Spleen (tissue), 11 donors: ENCODE data around the gene THNSL1. TPM values are rescaled to one million over a fixed set of nuclear protein-coding genes. Genes with fewer than 3 reads are reported as not detected.
A peak's percentile ranks its signal among the peaks of the same experiment; 100 is the strongest.

Source experiments
- DNase-seq: peaks from one replicate; pipeline ENCODE4 v3.0.0-alpha.2; 2020
- H3K27ac ChIP-seq, 8 donors: fragments of 200-600 bp; sonication (generic) in 7 of 8; 1 replicate in 4 of 8; 2 replicates in 4 of 8; pipeline versions ENCODE4 v1.5.0 to v1.8.0; 2016 to 2021; ENCODE audit warnings: inconsistent platforms in 4 of 8, mild to moderate bottlenecking in 4 of 8, moderate library complexity in 1 of 8
- H3K27me3 ChIP-seq, 7 donors: fragments of 200-600 bp; sonication (generic) in 6 of 7; replicated peaks in 1 of 7; 1 replicate in 4 of 7; 2 replicates in 3 of 7; pipeline versions ENCODE4 v1.5.0 to v1.8.0; 2016 to 2021; ENCODE audit warnings: inconsistent platforms in 3 of 7, mild to moderate bottlenecking in 1 of 7
- H3K36me3 ChIP-seq, 6 donors: fragments of 200-600 bp; sonication (generic) in 5 of 6; 1 replicate in 4 of 6; 2 replicates in 2 of 6; pipeline versions ENCODE4 v1.5.0 to v1.8.0; 2016 to 2021; ENCODE audit warnings: inconsistent platforms in 2 of 6
- H3K4me1 ChIP-seq, 6 donors: fragments of 200-600 bp; sonication (generic) in 5 of 6; 1 replicate in 3 of 6; 2 replicates in 3 of 6; pipeline versions ENCODE4 v1.5.0 to v1.8.0; 2016 to 2021; ENCODE audit warnings: inconsistent platforms in 3 of 6
- H3K4me3 ChIP-seq, 8 donors: fragments of 200-600 bp; sonication (generic) in 7 of 8; 1 replicate in 4 of 8; 2 replicates in 4 of 8; pipeline versions ENCODE4 v1.5.0 to v1.8.0; 2016 to 2021; ENCODE audit warnings: inconsistent platforms in 4 of 8, mild to moderate bottlenecking in 4 of 8, moderate library complexity in 2 of 8
- H3K9me3 ChIP-seq, 8 donors: fragments of 200-600 bp; sonication (generic) in 7 of 8; 1 replicate in 4 of 8; 2 replicates in 4 of 8; pipeline versions ENCODE4 v1.5.0 to v1.8.0; 2016 to 2021; ENCODE audit warnings: inconsistent platforms in 4 of 8
- POLR2A ChIP-seq, 3 donors: fragments of 450-650 bp; IDR thresholded peaks; one replicate each; pipeline ENCODE4 v1.5.1; 2017; ENCODE audit warnings: antibody characterized with exemption in 3 of 3, mild to moderate bottlenecking in 1 of 3
- POLR2AphosphoS5 ChIP-seq, 3 donors: sonication (generic); formaldehyde crosslinking; IDR thresholded peaks; one replicate each; pipeline ENCODE4 v1.5.1; 2017; ENCODE audit warnings: antibody characterized with exemption in 3 of 3
- WGBS, 5 donors: extraction: QIAGEN DNeasy Blood & Tissue Kit in 3 of 5; methylation state at CpG; one replicate each; pipeline versions ENCODE4 v1.1.5 to v1.1.7; 2013 to 2018; 5-methylcytosine and 5-hydroxymethylcytosine counted together
- intact Hi-C: fragments of 100-400 bp; cut with DNase I; formaldehyde crosslinking; loops from one replicate; pipeline ENCODE4 v1.15.0; 2023; ENCODE audit warnings: low total_unique reads
- polyA plus RNA-seq, 3 donors: library from polyadenylated mRNA; stranded (reverse); fragments of 200-250 nt; gene quantifications; one replicate each; pipeline ENCODE4 v1.2.1, GENCODE V29; 2013
- total RNA-seq, 7 donors: library from RNA; depleted of rRNA in 3 of 7; stranded (reverse); fragments of >200 nt in 3 of 7; fragmentation: NEBNext Ultra II Directional in 4 of 7; extraction: Animal tissue kit (Norgen Biotek cat#: 25700) in 4 of 7; gene quantifications; one replicate each; pipeline versions ENCODE4 v1.1.0 to v1.2.1, GENCODE V29; 2016 to 2021
- TF ChIP-seq, protein P1 (sequence below), 11 experiments: fragments of 200-600 bp in 7 of 11; fragments of 450-650 bp in 4 of 11; sonication (generic) in 4 of 11; IDR thresholded peaks in 8 of 11; conservative IDR thresholded peaks in 3 of 11; 1 replicate in 7 of 11; 2 replicates in 4 of 11; pipeline versions ENCODE4 v1.4.0 to v1.8.0; 2016 to 2021; ENCODE audit warnings: antibody characterized with exemption in 11 of 11, inconsistent platforms in 4 of 11, mild to moderate bottlenecking in 1 of 11
- donor health status: healthy with polysubstance abuse.
- donor health status: DM: no; HTN: no; CAD: no; lungs with moderate emphysema.
- donor health status: DM: no; HTN: no; CAD: no.
- donor health status: Bipolar disorder and iron deficiency.
- donor health status: healthy.
- donor health status: DM: no; HTN: no; CAD: no.
- donor health status: DM: yes; HTN: yes; CAD: no.

THNSL1 gene
- total and polyA plus RNA-seq, 10 donors = 1.5 to 4.3 (median 2.8) TPM

GRCh38 chr10:25023278-25023677 is 6.9 kb downstream of the THNSL1 start:
- Histone ChIP-seq H3K27ac (peak overlapping the region in 3 of 8 donors; percentile 30 to 38 (median 35)), H3K4me3 (no peak overlapping the region), H3K36me3 (no peaks in the 10 kb centered on the region), H3K9me3 (no peaks in the 10 kb centered on the region), H3K27me3 (no peaks in the 10 kb centered on the region), H3K4me1 (peaks cover 0 to 16% (median 5%) of the 10 kb centered on the region in 6 donors)
- no peak for DNase-seq
- 25 to 50% (median 33%) methylated on average over 3 of the region's 3 CpGs for WGBS, 5 donors
- intact Hi-C loops = no loop called here
- TF ChIP-seq POLR2A (IDR thresholded peaks at IDR 0.05) (no peak), POLR2AphosphoS5 (IDR thresholded peaks at IDR 0.05) (no peak)
- TF ChIP-seq, protein P1, sequence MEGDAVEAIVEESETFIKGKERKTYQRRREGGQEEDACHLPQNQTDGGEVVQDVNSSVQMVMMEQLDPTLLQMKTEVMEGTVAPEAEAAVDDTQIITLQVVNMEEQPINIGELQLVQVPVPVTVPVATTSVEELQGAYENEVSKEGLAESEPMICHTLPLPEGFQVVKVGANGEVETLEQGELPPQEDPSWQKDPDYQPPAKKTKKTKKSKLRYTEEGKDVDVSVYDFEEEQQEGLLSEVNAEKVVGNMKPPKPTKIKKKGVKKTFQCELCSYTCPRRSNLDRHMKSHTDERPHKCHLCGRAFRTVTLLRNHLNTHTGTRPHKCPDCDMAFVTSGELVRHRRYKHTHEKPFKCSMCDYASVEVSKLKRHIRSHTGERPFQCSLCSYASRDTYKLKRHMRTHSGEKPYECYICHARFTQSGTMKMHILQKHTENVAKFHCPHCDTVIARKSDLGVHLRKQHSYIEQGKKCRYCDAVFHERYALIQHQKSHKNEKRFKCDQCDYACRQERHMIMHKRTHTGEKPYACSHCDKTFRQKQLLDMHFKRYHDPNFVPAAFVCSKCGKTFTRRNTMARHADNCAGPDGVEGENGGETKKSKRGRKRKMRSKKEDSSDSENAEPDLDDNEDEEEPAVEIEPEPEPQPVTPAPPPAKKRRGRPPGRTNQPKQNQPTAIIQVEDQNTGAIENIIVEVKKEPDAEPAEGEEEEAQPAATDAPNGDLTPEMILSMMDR (IDR thresholded peaks at IDR 0.05 in 8 of 11, conservative IDR thresholded peaks at IDR 0.05 in 3 of 11) = no peak

DNA sequence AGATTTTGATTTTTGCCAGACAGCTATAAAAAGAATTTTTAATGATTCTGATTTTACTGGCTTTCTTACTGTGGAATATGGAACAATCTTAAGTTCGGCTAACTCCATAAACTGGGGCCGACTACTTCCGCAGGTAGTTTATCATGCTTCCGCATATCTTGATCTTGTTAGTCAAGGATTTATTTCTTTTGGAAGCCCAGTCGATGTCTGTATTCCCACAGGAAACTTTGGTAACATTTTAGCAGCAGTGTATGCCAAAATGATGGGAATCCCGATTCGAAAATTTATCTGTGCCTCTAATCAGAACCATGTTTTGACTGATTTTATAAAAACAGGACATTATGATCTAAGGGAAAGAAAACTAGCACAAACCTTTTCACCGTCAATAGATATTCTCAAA is 8.1 kb downstream of the THNSL1 start:
- no peak overlapping the region for H3K4me3 ChIP-seq
- no peak for DNase-seq
- H3K27me3 ChIP-seq = no peaks in the 10 kb centered on the region
- no peaks in the 10 kb centered on the region for H3K9me3 ChIP-seq
- no peak overlapping the region for H3K27ac ChIP-seq
- H3K4me1 ChIP-seq = peaks cover 0 to 16% (median 4%) of the 10 kb centered on the region in 6 donors
- intact Hi-C loops = no loop called here
- 90 to 95% (median 92%) methylated on average over 8 of the region's 8 CpGs for WGBS, 5 donors
- no peaks in the 10 kb centered on the region for H3K36me3 ChIP-seq
- TF ChIP-seq, protein P1 (IDR thresholded peaks at IDR 0.05 in 8 of 11, conservative IDR thresholded peaks at IDR 0.05 in 3 of 11) = no peak
- TF ChIP-seq POLR2A (IDR thresholded peaks at IDR 0.05) (no peak), POLR2AphosphoS5 (IDR thresholded peaks at IDR 0.05) (no peak)

DNA sequence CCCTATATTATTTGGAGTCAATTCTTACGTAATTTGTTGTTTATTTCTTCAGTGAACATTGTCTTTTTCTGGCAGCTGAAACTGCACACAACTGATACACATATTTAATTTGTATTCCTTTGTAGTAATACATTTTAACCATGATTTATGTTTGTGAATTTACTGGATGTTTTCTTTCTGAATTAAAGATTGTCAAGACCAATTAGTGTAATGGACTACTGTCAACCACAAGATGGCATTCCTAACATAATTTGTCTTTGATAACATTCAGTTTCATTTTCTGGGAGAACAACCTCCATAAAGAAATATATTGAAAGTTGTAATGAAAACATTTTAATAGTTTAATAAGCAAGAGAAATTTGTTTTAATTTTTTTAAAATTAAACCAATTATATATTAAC is 10.1 kb downstream of the THNSL1 start:
- H3K9me3 ChIP-seq = peaks cover 0 to 11% (median 0%) of the 10 kb centered on the region in 8 donors
- TF ChIP-seq, protein P1 (IDR thresholded peaks at IDR 0.05 in 8 of 11, conservative IDR thresholded peaks at IDR 0.05 in 3 of 11) = peak in 2 of 11 experiments; percentile 25 to 26
- no peak for TF ChIP-seq POLR2AphosphoS5 (IDR thresholded peaks at IDR 0.05)
- no peaks in the 10 kb centered on the region for H3K36me3 ChIP-seq
- 75 to 90% (median 83%) methylated on average over 1 of the region's 1 CpG for WGBS, 5 donors
- intact Hi-C loops = no loop called here
- DNase-seq = no peak
- H3K27me3 ChIP-seq = no peaks in the 10 kb centered on the region
- H3K27ac ChIP-seq = no peak overlapping the region
- H3K4me3 ChIP-seq = no peak overlapping the region
- H3K4me1 ChIP-seq = peaks cover 0 to 16% (median 4%) of the 10 kb centered on the region in 6 donors

DNA sequence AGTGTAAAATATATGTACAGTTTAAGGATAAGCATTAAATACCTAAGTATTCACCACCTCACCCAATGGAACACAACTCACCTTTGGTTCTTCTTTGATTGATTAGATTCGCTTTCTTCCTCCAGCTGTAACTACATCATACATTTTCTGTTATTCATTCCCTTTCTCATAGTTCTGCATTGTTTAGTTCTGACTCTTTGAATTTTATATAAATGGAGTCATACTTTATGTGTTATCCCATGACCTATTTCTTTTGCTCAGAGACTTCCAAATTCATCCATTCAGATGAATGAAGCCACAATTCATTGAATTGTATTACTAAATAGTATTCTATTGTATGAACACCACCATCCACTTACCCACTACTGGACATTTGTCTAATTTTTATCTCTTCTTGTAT is 12.3 kb downstream of the THNSL1 start:
- intact Hi-C loops = no loop called here
- 90 to 98% (median 96%) methylated on average over 1 of the region's 1 CpG for WGBS, 5 donors
- no peak for DNase-seq
- TF ChIP-seq POLR2A (IDR thresholded peaks at IDR 0.05) = no peak
- TF ChIP-seq, protein P1 (IDR thresholded peaks at IDR 0.05 in 8 of 11, conservative IDR thresholded peaks at IDR 0.05 in 3 of 11) = no peak
- no peak for TF ChIP-seq POLR2AphosphoS5 (IDR thresholded peaks at IDR 0.05)
- Histone ChIP-seq H3K9me3 (peaks cover 0 to 11% (median 0%) of the 10 kb centered on the region in 8 donors), H3K27me3 (no peaks in the 10 kb centered on the region), H3K4me1 (peaks cover 0 to 9% (median 2%) of the 10 kb centered on the region in 6 donors), H3K27ac (no peak overlapping the region), H3K36me3 (no peaks in the 10 kb centered on the region), H3K4me3 (no peak overlapping the region)
